Posterior cingulate gyrus (tissue), 11 donors: ENCODE data around the gene WBP1L.
"Not testable (repeated sequence)": the region's sequence is repeated elsewhere in the genome, so short reads cannot be mapped to it uniquely, and the experiment has no call there.

Experiments used
- DNase-seq, 10 donors: peaks; one replicate each; pipeline versions ENCODE4 v3.0.0 to v3.0.0-alpha.2; 2020 to 2021; ENCODE audit warnings: mixed read lengths in 3 of 10
- intact Hi-C: fragments of 100-400 bp; cut with DNase I; formaldehyde crosslinking; loops from one replicate; pipeline ENCODE4 v1.15.1; 2023

WBP1L gene

DNA sequence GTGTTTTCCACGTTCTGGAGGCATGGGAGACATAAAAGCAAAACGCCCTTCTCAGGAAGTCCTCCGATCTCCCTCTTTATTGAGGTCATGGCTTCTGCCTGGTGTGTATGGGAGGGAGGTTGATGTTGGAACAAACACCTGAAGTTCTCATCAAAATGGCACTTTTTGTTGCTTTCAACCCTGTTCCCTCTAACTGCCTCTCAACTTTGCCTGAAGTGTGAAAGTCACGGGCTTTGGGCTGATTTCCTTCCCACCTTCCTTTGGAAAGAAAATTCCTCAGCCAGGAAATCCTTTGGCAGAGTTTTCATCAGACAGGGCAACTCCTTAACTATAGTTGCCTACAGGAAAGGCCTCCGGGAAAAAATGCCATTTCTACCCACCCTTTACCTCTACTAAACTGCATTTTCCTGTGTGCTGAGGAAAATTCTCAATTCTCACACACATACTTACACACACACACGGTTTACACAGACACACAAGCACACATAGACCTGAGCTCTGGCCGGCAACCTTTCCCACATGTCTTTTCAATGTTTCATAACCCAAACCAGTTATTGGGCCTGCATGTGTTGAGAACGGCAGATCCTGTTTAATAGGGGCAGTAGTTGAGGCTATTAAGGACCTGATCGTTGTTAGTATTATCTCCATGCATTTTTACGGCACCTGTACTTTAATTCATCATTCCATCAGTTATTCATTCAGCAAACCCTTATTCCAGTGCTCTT, 57.0 kb downstream of the WBP1L start:
- intact Hi-C loops, result no loop called here

GRCh38 chr10:102801496-102801895, 57.7 kb downstream of the WBP1L start:
- intact Hi-C loops, result no loop called here
- no peak for DNase-seq

More for the DNA sequence above, 57.0 kb downstream of the WBP1L start:
- no peak for DNase-seq

- DNase-seq, result no peak
- intact Hi-C loops, result no loop called here
Measured at GRCh38 chr10:102801978-102802377, 58.2 kb downstream of the WBP1L start.

DNA sequence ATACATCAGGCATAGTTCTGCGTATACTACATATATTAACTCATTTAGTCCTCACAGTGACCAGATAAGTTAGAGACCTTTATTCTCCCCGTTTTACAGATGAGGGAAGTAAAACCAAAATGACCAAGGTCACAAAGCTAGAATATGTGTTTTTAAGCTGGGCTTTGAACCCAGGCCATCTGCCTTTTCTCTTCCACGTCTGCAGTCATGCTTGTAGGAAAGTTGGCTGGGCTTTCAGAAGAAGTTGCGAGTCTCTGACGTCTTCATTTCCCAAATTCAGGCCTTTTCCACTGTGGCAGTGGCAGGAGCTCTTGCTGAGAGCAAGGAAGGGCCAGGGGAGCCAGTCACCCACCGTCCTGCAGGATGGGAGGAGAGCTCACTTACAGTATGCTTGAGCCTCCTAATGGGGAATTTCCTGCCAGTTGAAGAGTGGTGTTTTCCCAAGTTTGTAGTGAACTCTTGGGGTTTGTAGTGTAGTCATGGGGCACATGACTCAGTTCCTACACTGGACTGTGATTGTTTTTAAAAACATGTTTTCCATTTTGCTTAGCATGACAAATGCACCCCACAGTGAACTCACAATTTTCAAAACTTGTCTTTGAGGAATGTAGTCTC, 59.3 kb downstream of the WBP1L start:
- DNase-seq, result no peak
- intact Hi-C loops, result no loop called here

DNA sequence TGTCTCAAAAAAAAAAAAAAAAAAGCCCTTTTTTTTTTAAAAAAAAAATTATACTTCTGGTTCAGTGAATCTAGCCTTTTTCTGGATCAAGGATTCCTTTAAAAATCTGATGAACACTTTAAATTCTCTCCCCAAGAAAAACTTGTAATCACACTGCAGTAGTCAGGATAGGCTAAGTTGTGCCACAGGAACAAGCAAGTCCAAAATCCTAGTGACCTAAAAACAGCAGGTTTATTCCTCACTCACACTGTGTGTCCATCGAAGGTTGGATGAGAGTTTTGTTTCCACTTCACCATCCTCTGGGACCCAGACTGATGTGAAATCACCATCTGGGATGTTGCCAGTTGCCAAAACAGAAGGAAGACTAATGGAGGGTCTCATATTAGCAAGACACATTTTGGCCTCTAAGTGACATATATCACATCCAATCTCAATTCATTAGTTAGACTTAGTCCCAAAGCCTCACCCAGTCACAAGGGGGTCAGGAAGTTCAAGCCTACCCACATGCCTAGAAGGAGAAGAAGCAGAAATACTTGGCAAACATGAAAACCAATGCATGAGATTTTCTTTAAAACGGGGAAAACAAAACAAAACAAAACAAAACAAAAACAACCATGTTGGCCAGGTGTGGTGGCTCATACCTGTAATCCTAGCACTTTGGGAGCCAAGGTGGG, 60.8 kb downstream of the WBP1L start:
- intact Hi-C loops, result no loop called here
- no peak for DNase-seq

GRCh38 chr10:102808380-102808779, 64.6 kb downstream of the WBP1L start:
- intact Hi-C loops, result no loop called here
- peak in 1 of 10 donors; percentile 30 for DNase-seq

GRCh38 chr10:102811346-102811745, 67.6 kb downstream of the WBP1L start:
- intact Hi-C loops, result no loop called here

DNA sequence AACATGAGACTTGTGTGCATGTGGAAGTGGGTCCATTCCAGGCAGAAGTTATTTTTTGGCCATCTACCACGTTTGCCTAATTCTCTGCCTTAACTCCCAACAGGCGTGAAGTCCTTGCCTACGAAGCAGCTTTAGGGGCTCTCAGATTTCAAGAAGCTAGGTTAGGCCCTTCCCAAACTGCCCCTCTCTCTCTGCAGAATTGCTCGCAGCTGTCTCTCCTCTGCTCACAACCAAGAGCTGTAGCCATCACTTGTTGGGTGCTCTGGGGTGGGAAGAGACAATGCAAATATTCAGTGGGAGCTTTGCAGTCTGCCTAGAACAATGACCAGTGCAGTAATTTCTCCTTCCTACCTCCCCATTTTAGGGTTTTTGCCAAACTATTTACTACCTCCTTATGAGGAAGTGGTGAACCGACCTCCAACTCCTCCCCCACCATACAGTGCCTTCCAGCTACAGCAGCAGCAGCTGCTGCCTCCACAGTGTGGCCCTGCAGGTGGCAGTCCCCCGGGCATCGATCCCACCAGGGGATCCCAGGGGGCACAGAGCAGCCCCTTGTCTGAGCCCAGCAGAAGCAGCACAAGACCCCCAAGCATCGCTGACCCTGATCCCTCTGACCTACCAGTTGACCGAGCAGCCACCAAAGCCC, 68.6 kb downstream of the WBP1L start:
- intact Hi-C loops, result no loop called here
- DNase-seq, result peak in 1 of 10 donors; percentile 43

More at GRCh38 chr10:102811346-102811745, 67.6 kb downstream of the WBP1L start:
- DNase-seq, result peak in 1 of 10 donors; percentile 3

GRCh38 chr10:102813017-102813541, 69.3 kb downstream of the WBP1L start:
- intact Hi-C loops, result no loop called here

DNA sequence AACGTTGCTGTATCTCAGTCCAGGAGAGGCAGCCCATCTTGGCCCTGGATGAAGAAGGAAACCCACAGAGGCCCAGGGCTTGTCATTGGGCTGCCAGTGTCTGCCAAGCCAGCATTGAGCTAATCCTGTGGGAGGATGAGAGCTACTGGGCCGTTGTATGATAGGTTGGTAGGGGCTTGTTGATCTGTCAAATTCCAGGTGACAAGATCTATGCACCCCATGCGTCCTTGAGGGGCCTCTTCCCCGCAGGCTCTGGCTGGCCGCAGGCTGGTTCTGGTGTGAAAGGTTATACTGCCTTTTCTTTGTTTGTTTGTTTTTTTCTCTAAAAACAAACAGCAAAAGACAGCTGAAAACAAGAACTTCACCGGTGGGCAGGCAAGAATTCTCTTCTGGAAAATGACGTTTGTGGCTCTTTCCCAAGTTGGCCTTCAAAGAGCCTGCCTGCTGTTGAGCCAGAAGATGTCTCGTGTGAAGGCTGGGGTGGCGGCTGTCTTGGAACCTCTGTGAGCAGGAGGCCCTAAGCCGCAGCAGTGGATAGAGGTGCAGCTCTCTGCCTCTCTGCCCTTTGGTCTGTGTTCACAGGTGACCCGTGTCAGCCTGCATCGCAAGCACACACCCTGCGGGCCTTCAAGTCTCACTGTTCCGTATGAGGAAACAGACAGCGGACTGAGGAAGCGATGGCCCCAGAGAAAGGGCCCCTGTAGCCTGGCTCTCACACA, 70.1 kb downstream of the WBP1L start:
- intact Hi-C loops, result no loop called here
- DNase-seq, result peak in 1 of 10 donors; percentile 61

More at GRCh38 chr10:102813017-102813541, 69.3 kb downstream of the WBP1L start:
- DNase-seq, result peak in 1 of 10 donors; percentile 69

GRCh38 chr10:102814453-102814871, 70.7 kb downstream of the WBP1L start:
- no peak for DNase-seq
- intact Hi-C loops, result no loop called here

- intact Hi-C loops, result no loop called here
- DNase-seq, result peak in 3 of 10 donors; percentile 27 to 85 (median 32)
Measured at GRCh38 chr10:102814873-102815661, 71.3 kb downstream of the WBP1L start.

GRCh38 chr10:102815790-102816549, 72.2 kb downstream of the WBP1L start:
- no peak for DNase-seq
- intact Hi-C loops, result no loop called here

GRCh38 chr10:102817175-102817574, 73.4 kb downstream of the WBP1L start:
- intact Hi-C loops, result no loop called here
- DNase-seq, result no peak

DNA sequence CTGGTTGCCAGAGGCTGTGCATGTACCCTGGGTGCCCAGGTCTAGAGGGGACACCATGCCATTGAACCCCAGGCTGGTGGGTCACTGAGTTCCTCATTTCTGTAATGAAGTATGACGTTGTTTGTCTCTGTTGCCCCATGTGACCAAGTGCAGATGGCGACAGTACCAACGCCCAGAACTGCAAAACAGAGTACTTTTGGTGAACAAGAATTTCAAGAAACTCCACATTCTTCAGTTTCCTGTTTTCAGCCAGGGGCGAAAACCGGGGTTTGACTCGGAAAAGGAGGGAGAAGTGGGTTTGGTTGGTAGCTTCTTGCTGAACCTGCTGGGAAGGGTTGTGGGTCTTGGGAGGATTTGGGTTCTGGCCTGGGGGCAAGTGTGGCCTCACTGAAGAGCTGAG, 75.3 kb downstream of the WBP1L start:
- no peak for DNase-seq
- intact Hi-C loops, result no loop called here

GRCh38 chr10:102820008-102820407, 76.3 kb downstream of the WBP1L start:
- intact Hi-C loops, DNase-seq: not testable (repeated sequence)

- intact Hi-C loops, result no loop called here
- no peak for DNase-seq
Measured at GRCh38 chr10:102822222-102822621, 78.5 kb downstream of the WBP1L start.

DNA sequence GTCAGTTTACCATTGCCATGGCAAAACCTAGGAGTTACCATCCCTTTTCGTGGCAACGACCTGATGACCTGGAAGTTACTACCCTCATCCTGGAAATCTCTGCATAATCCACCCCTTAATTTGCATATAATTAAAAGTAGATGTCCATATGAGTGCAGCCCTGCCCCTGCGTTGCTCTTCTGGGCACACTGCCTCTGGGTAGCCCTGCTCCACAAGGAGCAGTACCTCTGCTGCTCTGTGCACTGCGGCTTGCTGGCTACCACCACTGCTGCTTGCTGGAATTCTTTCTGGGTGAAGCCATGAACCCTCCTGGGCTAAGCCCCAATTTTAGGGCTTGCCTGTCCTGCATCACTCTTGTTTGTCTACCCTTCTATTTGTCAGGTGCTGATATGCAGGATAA, 80.9 kb downstream of the WBP1L start:
- no peak for DNase-seq
- intact Hi-C loops, result no loop called here
